ENCODE measurements around the gene RANBP3.
A peak's percentile ranks its signal among the peaks of the same experiment; 100 is the strongest.
"Not testable (repeated sequence)": the region's sequence is repeated elsewhere in the genome, so short reads cannot be mapped to it uniquely, and the experiment has no call there.

Gene RANBP3

DNA sequence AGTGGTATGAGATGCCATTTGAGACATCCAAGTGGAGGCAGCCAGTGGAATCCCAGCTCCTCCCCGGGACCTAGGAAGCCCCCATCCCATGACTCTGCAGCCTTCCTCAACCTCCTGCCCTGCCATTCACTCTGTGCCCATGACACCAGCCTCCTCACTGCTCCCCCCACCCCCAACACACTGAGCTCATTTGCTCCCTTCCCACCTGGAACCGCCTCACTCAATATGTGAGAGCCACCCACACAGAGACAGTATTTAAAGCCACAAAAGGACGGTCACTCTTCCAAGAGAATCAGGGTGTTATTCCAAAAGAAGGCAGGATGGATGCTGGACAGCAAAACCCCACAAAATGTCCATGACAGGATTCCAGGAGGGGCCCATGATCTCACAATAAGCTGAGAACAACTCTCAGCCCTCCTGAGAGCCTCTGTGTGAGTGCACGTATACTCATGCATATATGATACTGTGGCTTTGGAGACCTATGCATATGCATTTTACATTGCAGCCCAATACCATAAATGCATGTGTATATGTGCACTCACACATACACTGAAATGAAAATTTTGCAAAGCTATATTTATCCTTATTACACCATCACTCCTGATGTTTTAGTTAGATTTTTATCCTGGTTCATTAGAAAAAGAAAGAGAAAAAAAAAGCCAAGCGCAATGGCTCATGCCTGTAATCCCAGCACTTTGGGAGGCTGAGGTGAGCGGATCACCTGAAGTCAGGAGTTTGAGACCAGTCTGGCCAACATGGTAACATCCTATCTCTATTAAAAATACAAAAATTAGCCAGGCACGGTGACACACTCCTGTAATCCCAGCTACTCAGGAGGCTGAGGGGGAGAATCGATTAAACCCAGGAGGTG lies 10.8 kb upstream of the RANBP3 start:
- no peak overlapping the region for H3K27ac ChIP-seq
- DNase-seq (ENCODE audit: low spot score), result no peak
- TF ChIP-seq, protein P1, sequence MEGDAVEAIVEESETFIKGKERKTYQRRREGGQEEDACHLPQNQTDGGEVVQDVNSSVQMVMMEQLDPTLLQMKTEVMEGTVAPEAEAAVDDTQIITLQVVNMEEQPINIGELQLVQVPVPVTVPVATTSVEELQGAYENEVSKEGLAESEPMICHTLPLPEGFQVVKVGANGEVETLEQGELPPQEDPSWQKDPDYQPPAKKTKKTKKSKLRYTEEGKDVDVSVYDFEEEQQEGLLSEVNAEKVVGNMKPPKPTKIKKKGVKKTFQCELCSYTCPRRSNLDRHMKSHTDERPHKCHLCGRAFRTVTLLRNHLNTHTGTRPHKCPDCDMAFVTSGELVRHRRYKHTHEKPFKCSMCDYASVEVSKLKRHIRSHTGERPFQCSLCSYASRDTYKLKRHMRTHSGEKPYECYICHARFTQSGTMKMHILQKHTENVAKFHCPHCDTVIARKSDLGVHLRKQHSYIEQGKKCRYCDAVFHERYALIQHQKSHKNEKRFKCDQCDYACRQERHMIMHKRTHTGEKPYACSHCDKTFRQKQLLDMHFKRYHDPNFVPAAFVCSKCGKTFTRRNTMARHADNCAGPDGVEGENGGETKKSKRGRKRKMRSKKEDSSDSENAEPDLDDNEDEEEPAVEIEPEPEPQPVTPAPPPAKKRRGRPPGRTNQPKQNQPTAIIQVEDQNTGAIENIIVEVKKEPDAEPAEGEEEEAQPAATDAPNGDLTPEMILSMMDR (conservative IDR thresholded peaks at IDR 0.05; ENCODE audit: low read depth), result no peak
- ChIA-PET CTCF (interaction anchor here (0.7 to 2.2 kb wide), 4 partner anchors 8 to 81 kb away, joined by 3 to 12 read pairs (median 4); no protein-coding TSS in a partner anchor), POLR2A (ENCODE audit: low non-redundant PET) (no interaction called here)

DNA sequence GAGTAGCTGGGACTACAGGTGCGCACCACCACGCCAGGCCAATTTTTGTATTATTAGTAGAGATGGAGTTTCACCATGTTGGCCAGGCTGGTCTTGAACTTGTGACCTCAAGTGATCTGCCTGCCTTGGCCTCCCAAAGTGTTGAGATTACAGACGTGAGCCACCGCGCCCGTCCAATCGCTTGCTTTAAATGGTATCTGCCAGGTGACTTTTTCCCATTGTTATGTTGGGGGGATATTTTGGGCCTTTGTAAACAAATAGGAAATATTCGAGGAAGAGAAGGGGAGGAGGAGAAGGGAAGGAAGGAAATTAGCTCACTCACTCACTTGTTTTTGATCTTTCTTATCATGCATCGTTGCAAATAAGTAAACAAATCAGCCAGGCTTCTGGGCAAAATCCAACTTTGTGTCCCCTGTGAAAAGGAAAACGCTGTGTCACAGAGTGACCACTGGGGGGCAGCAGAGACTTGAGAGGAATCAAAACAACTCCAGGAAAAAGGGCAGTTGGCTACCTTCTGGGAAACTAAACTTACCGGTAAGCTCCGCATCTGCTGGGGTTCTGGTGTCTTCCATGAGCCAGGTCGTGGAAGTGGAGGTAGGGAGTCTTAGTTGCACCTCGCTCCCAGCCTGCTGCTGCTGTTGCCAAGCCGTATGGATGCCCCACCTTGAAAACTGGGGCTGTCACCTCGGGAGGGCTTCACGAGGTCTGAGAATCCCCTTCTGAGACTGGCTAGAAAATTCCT lies 9.3 kb upstream of the RANBP3 start:
- POLR2A ChIA-PET (ENCODE audit: low non-redundant PET), result no interaction called here
- TF ChIP-seq, protein P1 (conservative IDR thresholded peaks at IDR 0.05; ENCODE audit: low read depth), result peak; percentile 92
- DNase-seq (ENCODE audit: low spot score), result peak; percentile 81
- CTCF ChIA-PET, result interaction anchor here (0.5 to 2.2 kb wide), 15 partner anchors 15 to 1469 kb away, joined by 3 to 12 read pairs (median 3); partner anchors contain the start of genes ACER1, PLIN4 and TNFSF14
- H3K27ac ChIP-seq, result 0 out of 2 replicates have a peak overlapping the region, but pooled peaks have one; percentile 30

DNA sequence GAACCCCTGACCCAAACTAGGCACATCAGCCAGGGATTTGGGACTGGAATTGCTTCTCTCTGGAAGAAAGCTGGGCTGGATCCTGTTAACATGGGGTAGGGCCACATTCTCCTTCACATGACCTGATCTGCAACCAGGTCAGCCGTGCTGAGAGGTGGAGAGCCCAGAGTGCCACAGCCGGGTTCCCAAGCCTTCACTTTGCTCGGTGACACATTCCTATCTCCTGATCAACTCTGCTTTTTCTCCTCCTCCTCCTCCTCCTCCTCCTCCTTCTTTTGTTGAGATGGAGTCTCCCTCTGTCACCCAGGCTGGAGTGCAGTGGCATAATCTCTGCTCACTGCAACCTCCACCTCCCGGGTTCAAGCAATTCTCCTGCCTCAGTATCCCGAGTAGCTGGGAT lies 7.9 kb upstream of the RANBP3 start:
- CTCF ChIA-PET, result interaction anchor here (0.6 kb wide), 1 partner anchor 63 kb away, joined by 4 read pairs; no protein-coding TSS in a partner anchor
- H3K27ac ChIP-seq, result peak overlapping the region; percentile 54
- DNase-seq (ENCODE audit: low spot score); POLR2A ChIA-PET (ENCODE audit: low non-redundant PET): not testable (repeated sequence)

DNA sequence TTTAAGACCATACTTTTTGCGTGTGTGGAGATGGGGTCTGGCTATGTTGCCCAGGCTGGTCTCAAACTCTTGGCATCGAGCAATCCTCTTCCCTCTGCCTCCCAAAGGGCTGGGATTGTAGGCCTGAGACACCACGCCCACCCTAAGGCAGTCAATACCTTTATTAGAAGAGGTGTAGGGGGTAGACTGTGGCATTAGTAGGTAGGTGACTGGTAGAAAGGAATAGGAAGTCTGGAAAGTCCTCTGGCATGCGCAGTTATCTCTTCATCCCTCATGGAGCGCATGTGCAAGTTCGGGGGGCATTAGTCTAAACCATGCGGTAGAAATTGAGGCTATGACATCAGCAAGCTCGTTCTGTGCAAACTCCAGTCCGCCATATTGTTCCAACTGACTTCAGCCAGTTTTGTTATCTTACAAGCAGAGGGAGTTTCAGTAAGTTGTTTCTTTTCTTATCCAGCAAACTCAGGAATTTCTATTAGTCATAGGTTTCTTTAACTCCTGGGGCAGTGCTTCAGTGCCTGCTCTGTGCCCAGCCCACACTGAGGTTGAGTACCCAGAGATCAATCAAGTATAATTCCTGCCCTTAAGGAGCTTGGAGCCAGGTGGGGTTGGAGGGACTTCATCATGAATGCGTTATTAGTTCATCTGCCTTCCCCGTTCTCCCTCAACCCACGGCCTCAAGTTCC lies 7.3 kb upstream of the RANBP3 start:
- TF ChIP-seq, protein P1 (conservative IDR thresholded peaks at IDR 0.05; ENCODE audit: low read depth), result no peak
- DNase-seq (ENCODE audit: low spot score), result peak; percentile 59
- CTCF ChIA-PET, result interaction anchor here (0.5 to 0.6 kb wide), 4 partner anchors 10 to 366 kb away, joined by 4 read pairs; no protein-coding TSS in a partner anchor
- H3K27ac ChIP-seq, result peak overlapping the region; percentile 54
- POLR2A ChIA-PET (ENCODE audit: low non-redundant PET), result no interaction called here

DNA sequence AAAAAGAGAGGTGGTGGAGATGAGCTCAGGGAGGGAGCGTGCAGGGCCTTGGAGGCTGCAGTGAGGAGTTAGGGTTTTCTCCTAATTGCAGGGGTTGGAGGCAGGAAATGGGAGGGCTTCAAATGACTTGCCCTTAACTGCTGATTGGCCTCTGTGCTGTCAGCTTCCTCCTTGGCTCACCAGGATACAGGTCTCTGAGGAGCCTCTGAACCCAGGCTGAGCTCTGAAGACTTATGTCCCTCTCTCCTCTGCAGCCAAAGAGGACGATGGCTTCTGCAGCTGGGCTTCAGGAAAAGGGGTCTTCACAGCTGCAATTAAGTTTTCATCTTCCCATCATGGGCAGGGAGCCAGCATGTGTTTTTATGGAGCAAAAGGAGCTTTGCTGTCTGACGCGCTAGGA lies 6.7 kb upstream of the RANBP3 start:
- TF ChIP-seq, protein P1 (conservative IDR thresholded peaks at IDR 0.05; ENCODE audit: low read depth), result no peak
- ChIA-PET CTCF (interaction anchor here (0.6 kb wide), 1 partner anchor 11 kb away, joined by 4 read pairs; no protein-coding TSS in a partner anchor), POLR2A (ENCODE audit: low non-redundant PET) (no interaction called here)
- H3K27ac ChIP-seq, result peak overlapping the region; percentile 54
- no peak for DNase-seq (ENCODE audit: low spot score)

DNA sequence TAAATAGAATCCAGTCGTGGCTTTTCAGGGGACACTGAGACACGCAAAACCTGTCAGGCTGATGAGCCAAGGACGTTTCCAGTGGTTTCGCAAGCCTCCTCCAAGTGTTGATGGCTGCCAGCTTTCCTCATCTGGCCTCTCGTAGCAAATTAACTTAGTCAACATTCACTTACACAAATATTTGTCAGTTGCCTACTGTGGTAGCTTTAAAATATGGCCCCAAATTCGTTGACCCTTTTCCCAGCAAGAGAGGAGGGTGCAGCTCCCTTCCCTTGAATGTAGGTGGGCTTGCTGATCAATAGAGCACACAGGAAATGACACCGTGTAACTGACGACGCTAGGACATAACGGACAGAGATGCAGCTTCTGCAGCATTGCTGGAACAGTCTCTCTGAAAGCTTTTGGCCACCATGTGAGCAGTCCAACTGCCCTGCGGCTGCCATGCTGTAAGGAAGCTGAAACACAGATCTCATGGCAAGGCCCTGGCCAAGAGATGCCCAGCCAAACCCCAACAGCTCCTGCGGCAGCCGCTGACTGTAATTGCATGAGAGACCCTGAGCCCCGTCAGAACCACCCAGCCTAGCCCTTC lies 5.5 kb upstream of the RANBP3 start:
- DNase-seq (ENCODE audit: low spot score), result no peak
- H3K27ac ChIP-seq, result peak overlapping the region; percentile 7; the same call in 1 of the 2 replicates
- CTCF ChIA-PET, result no interaction called here
- POLR2A ChIA-PET (ENCODE audit: low non-redundant PET), result no interaction called here
- TF ChIP-seq, protein P1 (conservative IDR thresholded peaks at IDR 0.05; ENCODE audit: low read depth), result no peak
